ENCODE results near the gene ITSN1. TPM values are rescaled to one million over a fixed set of nuclear protein-coding genes. Genes with fewer than 3 reads are reported as not detected.

Gene ITSN1
- polyA plus RNA-seq, 4 donors = 40.7 to 44.6 (median 41.6) TPM

- no peak for DNase-seq (ENCODE audit: low read depth in 4 of 4, low spot score in 3 of 4)
Measured at GRCh38 chr21:33944185-33944763, 302.0 kb downstream of the ITSN1 start.

- no peak for DNase-seq (ENCODE audit: low read depth in 4 of 4, low spot score in 3 of 4)
Measured at GRCh38 chr21:33945652-33946270, 303.5 kb downstream of the ITSN1 start.

GRCh38 chr21:33947451-33948095 is 305.3 kb downstream of the ITSN1 start:
- no peak for DNase-seq (ENCODE audit: low read depth in 4 of 4, low spot score in 3 of 4)

GRCh38 chr21:33948096-33948950 is 306.0 kb downstream of the ITSN1 start:
- no peak for DNase-seq (ENCODE audit: low read depth in 4 of 4, low spot score in 3 of 4)

GRCh38 chr21:33948951-33949444 is 306.7 kb downstream of the ITSN1 start:
- DNase-seq (ENCODE audit: low read depth in 4 of 4, low spot score in 3 of 4) = no peak

Other genes starting within 250 kb of the ITSN1 start
- 10 to 100 TPM; 85.2 to 92.0 (median 89.6) TPM for gene IFNGR2, start 239.1 kb upstream of the ITSN1 start, polyA plus RNA-seq (ENCODE audit: insufficient read length in 4 of 4)
- 10 to 100 TPM; 54.8 to 70.9 (median 60.2) TPM for gene TMEM50B, start 162.5 kb upstream of the ITSN1 start, polyA plus RNA-seq (ENCODE audit: insufficient read length in 4 of 4)
- 1 to 10 TPM; 4.1 to 7.3 (median 6.1) TPM for gene DNAJC28, start 150.8 kb upstream of the ITSN1 start, polyA plus RNA-seq (ENCODE audit: insufficient read length in 4 of 4)
- gene GART, start 100.4 kb upstream of the ITSN1 start, polyA plus RNA-seq (ENCODE audit: insufficient read length in 4 of 4) = 10 to 100 TPM; 64.7 to 73.1 (median 69.7) TPM
- gene SON, start 99.5 kb upstream of the ITSN1 start, polyA plus RNA-seq (ENCODE audit: insufficient read length in 4 of 4) = 100 to 1,000 TPM; 287 to 370 (median 336) TPM
- gene DONSON, start 53.8 kb upstream of the ITSN1 start, polyA plus RNA-seq (ENCODE audit: insufficient read length in 4 of 4) = 10 to 100 TPM; 31.3 to 39.3 (median 35.3) TPM
- 10 to 100 TPM; 58.0 to 76.8 (median 63.0) TPM for gene CRYZL1, start 760 bp upstream of the ITSN1 start, polyA plus RNA-seq (ENCODE audit: insufficient read length in 4 of 4)